OCI-LY3 (cell line): ENCODE data around the gene FXYD7.
"Not testable (repeated sequence)": the region's sequence is repeated elsewhere in the genome, so short reads cannot be mapped to it uniquely, and the experiment has no call there.

Experiments used
- H2AFZ ChIP-seq: fragments of 200-600, 300-600 bp; shearing (Covaris generic); 2 replicates; pipeline ENCODE4 v1.6.0; 2014; ENCODE audit warnings: antibody characterized with exemption, low read depth, low read length
- H3K27ac ChIP-seq: fragments of 200-600, 300-600 bp; sonication (generic); 2 replicates; pipeline ENCODE4 v1.5.1; 2014; ENCODE audit warnings: mild to moderate bottlenecking, low read length, moderate library complexity, mixed read lengths
- H3K27me3 ChIP-seq: fragments of 200-600, 300-600 bp; sonication (generic); 2 replicates; pipeline ENCODE4 v1.6.1; 2014; ENCODE audit warnings: low read depth, low read length, mixed read lengths
- H3K36me3 ChIP-seq: fragments of 200-600, 300-600 bp; sonication (generic); replicated peaks from 2 replicates; pipeline ENCODE3; 2014; ENCODE audit warnings: low read depth, low read length, mixed read lengths
- H3K4me1 ChIP-seq: fragments of 300-600, 200-600 bp; sonication (generic); 2 replicates; pipeline ENCODE4 v1.6.1; 2014; ENCODE audit warnings: low read length, mixed read lengths
- H3K4me2 ChIP-seq: fragments of 200-600, 300-600 bp; sonication (generic); 2 replicates; pipeline ENCODE4 v1.6.1; 2014; ENCODE audit warnings: low read length, mixed read lengths
- H3K4me3 ChIP-seq: fragments of 300-600, 200-600 bp; sonication (generic); 2 replicates; pipeline ENCODE4 v1.5.1; 2014; ENCODE audit warnings: antibody characterized with exemption, mild to moderate bottlenecking, low read length, moderate library complexity
- H3K79me2 ChIP-seq: fragments of 300-600, 200-600 bp; shearing (Covaris generic); 2 replicates; pipeline ENCODE4 v1.6.1; 2014; ENCODE audit warnings: mild to moderate bottlenecking, low read length, mixed read lengths
- H3K9ac ChIP-seq: fragments of 300-600, 200-600 bp; shearing (Covaris generic); 2 replicates; pipeline ENCODE4 v1.6.0; 2014; ENCODE audit warnings: mild to moderate bottlenecking, low read length, moderate library complexity
- H3K9me3 ChIP-seq: fragments of 200-600, 300-600 bp; shearing (Covaris generic); 2 replicates; pipeline ENCODE4 v1.6.1; 2014; ENCODE audit warnings: low read length, mixed read lengths; ENCODE audit not compliant: insufficient read depth
- H4K20me1 ChIP-seq: fragments of 200-600, 300-600 bp; sonication (generic); 2 replicates; pipeline ENCODE4 v1.6.1; 2016; ENCODE audit warnings: low read length, mixed read lengths; ENCODE audit not compliant: insufficient read depth
- EZH2phosphoT487 ChIP-seq: fragments of 200-600 bp; shearing (Covaris generic); IDR thresholded peaks from 2 replicates; pipeline ENCODE4 v1.6.1; 2018; ENCODE audit warnings: antibody characterized with exemption, mixed run types, low read depth
- TF ChIP-seq, protein P1 (sequence below): fragments of 200-600, 300-600 bp; sonication (generic); IDR thresholded peaks from 2 replicates; pipeline ENCODE4 v1.5.1; 2014; ENCODE audit warnings: antibody characterized with exemption, low read length, low read depth

Gene FXYD7

DNA sequence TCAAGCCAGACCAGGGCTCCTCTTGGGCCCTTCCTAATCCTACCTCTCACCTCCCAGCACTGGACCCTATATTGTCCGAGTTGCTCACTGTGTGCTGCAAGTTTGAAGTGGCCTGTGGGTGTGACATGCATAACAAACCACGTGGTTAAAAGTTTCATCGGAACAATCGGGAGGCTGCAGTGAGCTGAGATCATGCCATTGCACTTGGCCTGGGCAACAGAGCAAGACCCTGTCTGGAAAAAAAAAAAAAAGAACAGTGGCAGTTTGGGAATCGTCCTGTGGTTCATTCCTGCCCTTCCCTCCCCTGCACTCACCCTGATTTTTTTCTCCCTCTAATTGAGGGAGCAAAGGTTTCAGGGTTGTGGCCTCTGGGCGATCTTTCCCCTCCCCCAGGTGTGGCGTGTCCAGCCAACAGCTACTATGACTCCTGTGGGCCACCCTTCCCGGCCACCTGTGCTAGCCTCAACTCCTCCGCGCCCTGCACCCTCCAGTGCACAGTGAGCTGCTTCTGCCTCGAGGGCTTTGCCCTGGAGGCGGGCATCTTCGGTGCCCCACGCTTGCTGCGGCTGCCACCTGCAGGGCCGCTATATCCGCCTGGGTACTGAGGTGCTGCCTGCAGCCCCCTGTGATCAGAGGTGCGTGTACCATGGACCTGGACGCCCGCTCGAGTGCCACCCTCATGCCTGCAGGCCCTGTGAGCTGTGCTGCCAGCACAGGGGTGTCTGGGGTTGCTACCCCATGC, 43.7 kb upstream of the FXYD7 start:
- H3K4me1 ChIP-seq, result no peaks in the 10 kb centered on the region
- H3K9me3 ChIP-seq, result no peaks in the 10 kb centered on the region
- no peak overlapping the region for H2AFZ ChIP-seq
- TF ChIP-seq EZH2phosphoT487, result no peak
- TF ChIP-seq, protein P1, sequence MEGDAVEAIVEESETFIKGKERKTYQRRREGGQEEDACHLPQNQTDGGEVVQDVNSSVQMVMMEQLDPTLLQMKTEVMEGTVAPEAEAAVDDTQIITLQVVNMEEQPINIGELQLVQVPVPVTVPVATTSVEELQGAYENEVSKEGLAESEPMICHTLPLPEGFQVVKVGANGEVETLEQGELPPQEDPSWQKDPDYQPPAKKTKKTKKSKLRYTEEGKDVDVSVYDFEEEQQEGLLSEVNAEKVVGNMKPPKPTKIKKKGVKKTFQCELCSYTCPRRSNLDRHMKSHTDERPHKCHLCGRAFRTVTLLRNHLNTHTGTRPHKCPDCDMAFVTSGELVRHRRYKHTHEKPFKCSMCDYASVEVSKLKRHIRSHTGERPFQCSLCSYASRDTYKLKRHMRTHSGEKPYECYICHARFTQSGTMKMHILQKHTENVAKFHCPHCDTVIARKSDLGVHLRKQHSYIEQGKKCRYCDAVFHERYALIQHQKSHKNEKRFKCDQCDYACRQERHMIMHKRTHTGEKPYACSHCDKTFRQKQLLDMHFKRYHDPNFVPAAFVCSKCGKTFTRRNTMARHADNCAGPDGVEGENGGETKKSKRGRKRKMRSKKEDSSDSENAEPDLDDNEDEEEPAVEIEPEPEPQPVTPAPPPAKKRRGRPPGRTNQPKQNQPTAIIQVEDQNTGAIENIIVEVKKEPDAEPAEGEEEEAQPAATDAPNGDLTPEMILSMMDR, result no peak
- no peaks in the 10 kb centered on the region for H3K27me3 ChIP-seq
- no peaks in the 10 kb centered on the region for H4K20me1 ChIP-seq
- no peaks in the 10 kb centered on the region for H3K79me2 ChIP-seq
- no peaks in the 10 kb centered on the region for H3K36me3 ChIP-seq
- H3K9ac ChIP-seq, result no peak overlapping the region
- H3K27ac ChIP-seq, result no peak overlapping the region
- no peak overlapping the region for H3K4me3 ChIP-seq
- H3K4me2 ChIP-seq, result no peak overlapping the region

DNA sequence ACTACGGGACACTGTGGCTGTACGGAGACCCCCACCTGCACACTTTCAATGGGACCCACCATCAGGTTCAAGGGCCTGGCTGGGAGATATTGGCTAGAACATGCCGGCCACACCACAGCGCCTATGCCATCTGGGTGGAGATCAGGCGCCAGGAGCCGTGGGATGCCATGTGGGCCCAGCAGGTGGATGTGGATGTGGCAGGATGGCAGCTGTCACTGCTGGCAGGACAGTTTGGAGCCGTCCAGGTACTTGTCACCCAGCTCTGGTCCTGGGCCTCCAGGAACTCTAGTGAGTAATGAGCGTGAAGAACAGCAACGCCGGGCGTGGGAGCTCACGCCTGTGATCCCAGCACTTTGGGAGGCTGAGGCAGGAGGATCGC, 43.2 kb upstream of the FXYD7 start:
- Histone ChIP-seq H3K36me3 (no peaks in the 10 kb centered on the region), H3K27ac (no peak overlapping the region)

DNA sequence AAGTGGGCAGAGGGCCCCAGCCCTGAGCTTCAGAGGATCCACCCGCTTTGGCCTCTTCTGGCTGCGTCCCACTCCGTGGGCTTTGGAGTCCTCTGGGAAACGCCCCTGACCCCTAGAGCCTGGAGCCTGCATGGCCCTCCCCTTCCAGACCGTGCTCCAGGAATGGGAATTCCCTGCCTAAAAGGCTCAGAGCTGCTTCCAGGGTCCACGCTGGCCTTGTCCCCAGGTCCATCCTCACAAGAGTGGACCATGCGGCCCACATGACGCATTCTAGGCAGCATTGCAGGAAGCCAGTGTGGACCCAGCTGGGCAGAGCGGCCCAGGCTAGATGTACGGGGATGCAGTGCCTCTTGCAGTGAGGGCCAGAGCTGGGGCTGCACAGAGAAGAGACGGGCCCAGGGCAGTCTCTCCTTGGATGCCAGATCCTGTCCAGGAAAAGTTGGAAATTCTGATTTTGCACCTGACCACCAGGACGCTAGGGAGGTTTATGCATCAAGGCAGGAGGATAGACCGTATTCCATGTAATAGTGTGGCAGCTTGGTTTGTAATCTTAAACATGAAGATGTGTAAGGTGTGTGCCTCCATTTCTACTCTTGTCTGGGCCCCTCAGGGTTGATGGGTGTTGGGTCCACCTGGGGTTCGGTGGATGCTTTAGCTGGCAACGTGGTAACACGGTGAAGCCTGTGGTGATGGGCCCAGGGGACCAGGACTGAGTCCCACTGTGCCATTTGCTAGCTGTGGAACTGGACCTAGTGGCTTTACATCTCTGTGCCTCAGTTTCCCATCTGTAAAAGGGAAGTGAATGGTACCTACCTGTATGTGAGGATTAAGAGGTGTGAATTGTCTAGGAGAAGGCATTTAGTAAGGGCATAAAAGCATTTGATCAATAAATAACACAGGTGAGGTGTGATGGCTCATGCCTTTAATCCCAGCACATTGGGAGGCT, 42.2 kb upstream of the FXYD7 start:
- Histone ChIP-seq H3K27ac (no peak overlapping the region), H3K9me3 (no peaks in the 10 kb centered on the region), H3K4me3 (no peak overlapping the region), H3K79me2 (no peaks in the 10 kb centered on the region), H3K9ac (no peak overlapping the region), H3K4me2 (no peak overlapping the region), H2AFZ (no peak overlapping the region), H4K20me1 (no peaks in the 10 kb centered on the region), H3K36me3 (no peaks in the 10 kb centered on the region), H3K27me3 (no peaks in the 10 kb centered on the region), H3K4me1 (no peaks in the 10 kb centered on the region)
- TF ChIP-seq EZH2phosphoT487, result no peak
- TF ChIP-seq, protein P1, result no peak

More for the DNA sequence above, 43.2 kb upstream of the FXYD7 start:
- H3K4me1 ChIP-seq, result no peaks in the 10 kb centered on the region
- no peaks in the 10 kb centered on the region for H3K27me3 ChIP-seq
- TF ChIP-seq EZH2phosphoT487, result no peak
- TF ChIP-seq, protein P1, result no peak
- no peaks in the 10 kb centered on the region for H4K20me1 ChIP-seq
- no peak overlapping the region for H3K9ac ChIP-seq
- no peak overlapping the region for H3K4me2 ChIP-seq
- H2AFZ ChIP-seq, result no peak overlapping the region
- no peaks in the 10 kb centered on the region for H3K9me3 ChIP-seq
- no peaks in the 10 kb centered on the region for H3K79me2 ChIP-seq
- H3K4me3 ChIP-seq, result no peak overlapping the region

DNA sequence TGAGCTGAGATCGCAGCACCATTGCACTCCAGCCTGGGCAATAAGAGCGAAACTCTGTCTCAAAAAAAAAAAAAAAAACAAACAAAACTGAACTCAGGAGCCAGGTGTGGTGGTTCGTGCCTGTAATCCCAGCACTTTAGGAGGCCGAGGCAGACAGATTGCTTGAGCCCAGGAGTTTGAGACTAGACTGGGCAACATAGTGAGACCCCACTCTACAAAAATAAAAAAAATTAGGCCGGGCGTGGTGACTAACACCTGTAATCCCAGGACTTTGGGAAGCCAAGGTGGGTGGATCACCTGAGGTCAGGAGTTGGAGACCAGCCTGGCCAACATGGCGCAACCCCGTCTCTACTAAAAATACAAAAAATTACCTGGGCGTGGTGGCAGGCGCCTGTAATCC, 41.1 kb upstream of the FXYD7 start:
- H2AFZ ChIP-seq, H3K4me3 ChIP-seq, H3K27ac ChIP-seq, H3K9me3 ChIP-seq, H3K36me3 ChIP-seq, H4K20me1 ChIP-seq, H3K27me3 ChIP-seq, H3K9ac ChIP-seq, H3K79me2 ChIP-seq, H3K4me2 ChIP-seq, H3K4me1 ChIP-seq: not testable (repeated sequence)

DNA sequence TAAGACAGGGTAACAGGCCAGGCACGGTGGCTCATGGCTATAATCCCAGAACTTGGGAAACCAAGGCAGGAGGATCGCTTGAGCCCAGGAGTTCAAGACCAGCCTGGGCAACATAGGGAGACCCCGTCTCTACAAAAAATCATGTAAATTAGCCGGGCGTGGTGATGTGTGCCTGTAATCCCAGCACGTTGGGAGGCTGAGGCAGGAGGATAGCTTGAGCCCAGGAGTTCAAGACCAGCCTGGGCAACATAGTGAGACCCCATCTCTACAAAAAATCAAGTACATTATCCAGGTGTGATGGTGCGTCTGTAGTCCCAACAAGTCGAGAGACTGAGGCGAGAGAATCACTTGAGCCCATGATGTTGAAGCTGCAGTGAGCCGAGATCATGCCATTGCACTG, 39.4 kb upstream of the FXYD7 start:
- not testable (repeated sequence) for H4K20me1 ChIP-seq, H3K36me3 ChIP-seq, H3K9me3 ChIP-seq, H3K79me2 ChIP-seq, H3K4me2 ChIP-seq, H3K27ac ChIP-seq, H2AFZ ChIP-seq, H3K4me3 ChIP-seq, H3K27me3 ChIP-seq, H3K4me1 ChIP-seq, H3K9ac ChIP-seq
